RWPE1 (cell line): ENCODE results near the gene DCAF15.

ENCODE experiments used
- CTCF ChIA-PET: fragments of 350-600 bp; sonication (Branson Sonifier 250); formaldehyde crosslinking; extraction: SDS; loops from one replicate; lab custom pipeline; 2021; lab: Yijun Ruan, JAX
- POLR2A ChIA-PET: fragments of 400-600 bp; formaldehyde crosslinking; extraction: SDS; loops from one replicate; lab custom pipeline; 2020; ENCODE audit warnings: antibody characterized with exemption; ENCODE audit not compliant: low non-redundant PET; lab: Yijun Ruan, JAX
- DNase-seq: peaks from one replicate; pipeline ENCODE4 v3.0.0; 2012; ENCODE audit warnings: low spot score
- H3K27ac ChIP-seq: fragments of 450-650 bp; 2 replicates; pipeline ENCODE4 v1.5.1; 2017
- TF ChIP-seq, protein P1 (sequence below): fragments of 450-650 bp; conservative IDR thresholded peaks from 2 replicates; pipeline ENCODE4 v1.5.1; 2017; ENCODE audit warnings: low read depth, mild to moderate bottlenecking

The DCAF15 gene

DNA sequence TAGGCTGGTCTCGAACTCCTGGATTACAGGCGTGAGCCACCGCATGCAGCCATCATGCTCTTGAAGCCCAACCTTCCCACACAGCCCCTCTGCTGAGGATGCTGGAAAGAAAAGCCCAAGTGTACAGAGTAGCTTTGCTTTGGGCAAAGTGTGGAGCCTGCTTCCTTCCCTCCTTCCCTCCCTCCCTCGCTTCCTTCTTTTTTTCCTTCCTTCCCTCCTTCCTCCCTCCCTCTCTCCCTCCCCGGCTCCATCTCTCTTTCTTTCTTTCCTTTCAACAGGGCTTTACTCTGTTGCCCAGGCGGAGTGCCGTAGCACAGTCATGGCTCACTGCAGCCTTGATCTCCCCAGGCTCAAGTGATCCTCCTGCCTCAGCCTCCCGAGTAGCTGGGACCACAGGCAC is 43.6 kb upstream of the DCAF15 start:
- DNase-seq, result no peak
- TF ChIP-seq, protein P1, sequence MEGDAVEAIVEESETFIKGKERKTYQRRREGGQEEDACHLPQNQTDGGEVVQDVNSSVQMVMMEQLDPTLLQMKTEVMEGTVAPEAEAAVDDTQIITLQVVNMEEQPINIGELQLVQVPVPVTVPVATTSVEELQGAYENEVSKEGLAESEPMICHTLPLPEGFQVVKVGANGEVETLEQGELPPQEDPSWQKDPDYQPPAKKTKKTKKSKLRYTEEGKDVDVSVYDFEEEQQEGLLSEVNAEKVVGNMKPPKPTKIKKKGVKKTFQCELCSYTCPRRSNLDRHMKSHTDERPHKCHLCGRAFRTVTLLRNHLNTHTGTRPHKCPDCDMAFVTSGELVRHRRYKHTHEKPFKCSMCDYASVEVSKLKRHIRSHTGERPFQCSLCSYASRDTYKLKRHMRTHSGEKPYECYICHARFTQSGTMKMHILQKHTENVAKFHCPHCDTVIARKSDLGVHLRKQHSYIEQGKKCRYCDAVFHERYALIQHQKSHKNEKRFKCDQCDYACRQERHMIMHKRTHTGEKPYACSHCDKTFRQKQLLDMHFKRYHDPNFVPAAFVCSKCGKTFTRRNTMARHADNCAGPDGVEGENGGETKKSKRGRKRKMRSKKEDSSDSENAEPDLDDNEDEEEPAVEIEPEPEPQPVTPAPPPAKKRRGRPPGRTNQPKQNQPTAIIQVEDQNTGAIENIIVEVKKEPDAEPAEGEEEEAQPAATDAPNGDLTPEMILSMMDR, result no peak
- CTCF ChIA-PET, result no interaction called here
- H3K27ac ChIP-seq, result peak overlapping the region; percentile 35
- POLR2A ChIA-PET, result no interaction called here

DNA sequence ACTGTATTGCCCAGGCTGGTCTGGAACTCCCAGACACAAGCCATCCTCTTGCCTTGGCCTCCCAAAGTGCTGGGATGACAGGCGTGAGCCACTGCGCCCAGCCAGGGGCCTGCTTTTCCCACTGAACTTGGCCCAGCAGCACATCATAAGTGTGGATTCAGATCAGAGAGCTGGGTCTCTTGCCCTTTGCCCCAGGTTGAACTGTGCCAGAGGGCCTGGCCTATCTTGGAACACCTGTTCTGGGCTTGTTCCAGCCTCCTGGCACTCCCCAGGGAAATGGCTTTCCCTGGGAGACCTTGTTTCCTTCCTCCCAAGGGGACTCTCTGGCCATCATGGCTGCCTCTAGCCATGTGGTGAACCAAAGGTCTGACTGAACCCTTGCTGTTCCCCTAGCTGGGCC is 42.9 kb upstream of the DCAF15 start:
- TF ChIP-seq, protein P1, result no peak
- H3K27ac ChIP-seq, result peak overlapping the region; percentile 30
- DNase-seq, result no peak
- ChIA-PET POLR2A (no interaction called here), CTCF (no interaction called here)

DNA sequence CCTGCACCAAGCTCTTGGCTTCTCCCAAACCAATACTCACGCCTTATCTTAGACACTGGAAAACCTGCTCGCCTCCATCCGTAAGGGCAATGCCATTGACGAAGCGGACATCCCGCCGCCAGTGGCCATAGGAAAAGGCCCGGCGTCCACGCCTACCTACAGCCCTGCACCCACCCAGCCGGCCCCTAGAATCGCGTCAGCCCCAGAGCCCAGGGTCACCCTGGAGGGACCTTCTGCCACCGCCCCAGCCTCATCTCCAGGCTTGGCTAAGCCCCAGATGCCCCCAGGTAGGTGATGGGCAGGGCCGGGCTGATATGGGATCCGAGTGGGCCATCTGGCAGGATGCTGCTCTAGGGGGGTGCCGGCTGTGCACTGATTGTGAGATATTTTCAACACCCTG is 39.0 kb upstream of the DCAF15 start:
- ChIA-PET CTCF (interaction anchor here (0.6 kb wide), 1 partner anchor 820 kb away, joined by 4 read pairs; no protein-coding TSS in a partner anchor), POLR2A (no interaction called here)
- DNase-seq, result no peak
- H3K27ac ChIP-seq, result no peak overlapping the region
- TF ChIP-seq, protein P1, result no peak

DNA sequence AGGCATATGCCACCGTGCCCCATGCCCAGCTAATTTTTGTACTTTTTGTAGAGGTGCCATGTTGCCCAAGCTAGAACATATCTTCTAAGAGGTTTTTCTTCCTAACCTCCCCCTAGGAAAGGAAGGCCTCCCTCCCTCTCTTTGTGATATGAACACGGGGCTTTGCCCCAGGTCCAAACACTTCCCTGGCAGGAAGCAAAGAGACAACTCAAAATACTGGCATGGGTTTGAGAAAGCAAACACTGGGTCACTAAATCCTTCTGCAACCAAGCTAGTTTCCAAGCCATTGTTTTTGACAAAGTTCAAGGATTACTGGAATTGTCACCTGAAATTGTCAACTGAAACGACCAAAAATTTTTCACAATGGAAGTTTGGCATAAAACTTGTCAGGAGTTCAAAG is 37.5 kb upstream of the DCAF15 start:
- H3K27ac ChIP-seq, result no peak overlapping the region
- DNase-seq, result no peak
- POLR2A ChIA-PET, result no interaction called here
- TF ChIP-seq, protein P1, result no peak
- CTCF ChIA-PET, result interaction anchor here (0.5 to 0.8 kb wide), 3 partner anchors 19 to 31 kb away, joined by 5 read pairs; partner anchors contain the start of gene PODNL1

DNA sequence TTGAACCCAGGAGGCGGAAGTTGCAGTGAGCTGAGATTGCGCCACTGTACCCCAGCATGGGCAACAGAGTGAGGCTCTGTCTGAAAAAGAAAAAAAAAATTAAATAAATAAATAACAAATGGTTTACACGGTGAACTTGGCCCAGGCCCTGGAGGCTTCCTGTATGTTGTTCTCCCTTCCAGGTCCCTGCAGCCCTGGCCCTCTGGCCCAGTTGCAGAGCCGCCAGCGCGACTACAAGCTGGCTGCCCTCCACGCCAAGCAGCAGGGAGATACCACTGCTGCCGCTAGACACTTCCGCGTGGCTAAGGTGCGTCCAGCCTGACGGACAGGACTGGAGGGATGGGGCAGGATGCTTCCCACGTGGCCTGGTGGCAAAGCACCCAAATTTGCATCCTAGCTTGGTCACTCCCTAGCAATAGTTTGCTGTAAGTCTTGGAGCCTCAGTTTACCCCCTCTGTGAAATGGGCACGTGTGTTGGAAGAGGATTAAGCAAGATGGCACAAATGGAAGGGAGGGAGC is 34.4 kb upstream of the DCAF15 start:
- CTCF ChIA-PET, result no interaction called here
- POLR2A ChIA-PET, result no interaction called here
- DNase-seq, result no peak
- peak overlapping the region; percentile 30 for H3K27ac ChIP-seq
- TF ChIP-seq, protein P1, result no peak

DNA sequence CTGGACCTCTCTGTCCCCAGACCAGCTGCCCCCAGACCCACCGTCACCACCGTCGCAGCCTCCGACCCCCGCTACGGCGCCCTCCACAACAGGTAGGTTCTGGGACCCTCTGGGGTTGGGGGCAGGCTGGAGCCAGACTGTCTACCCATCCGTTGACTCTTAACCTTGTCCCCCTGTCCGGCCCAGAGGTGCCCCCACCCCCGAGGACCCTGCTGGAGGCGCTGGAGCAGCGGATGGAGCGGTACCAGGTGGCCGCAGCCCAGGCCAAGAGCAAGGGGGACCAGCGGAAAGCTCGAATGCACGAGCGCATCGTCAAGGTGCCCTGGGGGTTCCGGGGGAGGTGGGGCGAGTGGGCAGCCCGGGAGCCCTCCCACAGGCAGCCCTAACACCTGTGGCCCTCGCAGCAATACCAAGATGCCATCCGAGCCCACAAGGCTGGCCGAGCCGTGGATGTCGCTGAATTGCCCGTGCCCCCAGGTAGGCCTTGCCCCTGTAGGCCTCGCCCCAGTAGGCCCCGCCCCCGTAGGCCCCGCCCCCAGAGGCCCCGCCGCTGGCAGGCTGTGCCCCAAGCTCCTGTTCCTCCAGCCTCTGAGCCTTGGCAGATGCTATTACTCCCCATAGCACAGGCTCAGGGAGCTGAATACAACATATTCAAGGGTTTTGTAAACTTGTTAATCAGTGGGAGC is 33.4 kb upstream of the DCAF15 start:
- CTCF ChIA-PET, result no interaction called here
- H3K27ac ChIP-seq, result no peak overlapping the region
- POLR2A ChIA-PET, result interaction anchor here (0.5 kb wide), 1 partner anchor 158 kb away, joined by 3 read pairs; no protein-coding TSS in a partner anchor
- no peak for DNase-seq
- TF ChIP-seq, protein P1, result no peak
